GM23338 (cell line): ENCODE measurements around the gene MRPL27. TPM values are rescaled to one million over a fixed set of nuclear protein-coding genes. Genes with fewer than 3 reads are reported as not detected.

Experiments used
- ATAC-seq: fragments of 200-7000 bp; cut with Tn5 transposase; 3 replicates; pipeline ENCODE4 v1.9.1; 2020
- DNase-seq: peaks from one replicate; pipeline ENCODE4 v3.0.0-alpha.2; 2015; ENCODE audit warnings: low spot score
- H2AFZ ChIP-seq: fragments of 200-600 bp; sonication (generic); 2 replicates; pipeline ENCODE4 v1.8.0; 2016; ENCODE audit warnings: antibody characterized with exemption, mild to moderate bottlenecking, moderate library complexity
- H3F3A ChIP-seq: fragments of 200-600 bp; sonication (generic); replicated peaks from 2 replicates; pipeline ENCODE4 v1.8.0; 2017; ENCODE audit warnings: antibody characterized with exemption, mixed run types, low read depth
- H3K27ac ChIP-seq: fragments of 200-600 bp; sonication (generic); 2 replicates; pipeline ENCODE4 v1.6.1; 2016; ENCODE audit warnings: low read depth
- H3K27me3 ChIP-seq: fragments of 200-600 bp; sonication (generic); 2 replicates; pipeline ENCODE4 v1.8.0; 2016; ENCODE audit warnings: mild to moderate bottlenecking, mixed run types, moderate library complexity; ENCODE audit not compliant: insufficient read depth
- H3K36me3 ChIP-seq: fragments of 200-600 bp; sonication (generic); 2 replicates; pipeline ENCODE4 v1.8.0; 2016; ENCODE audit warnings: mild to moderate bottlenecking; ENCODE audit not compliant: insufficient read depth
- H3K4me1 ChIP-seq: fragments of 200-600 bp; sonication (generic); 2 replicates; pipeline ENCODE4 v1.8.0; 2016; ENCODE audit warnings: mild to moderate bottlenecking, moderate library complexity; ENCODE audit not compliant: insufficient read depth
- H3K4me2 ChIP-seq: fragments of 200-600 bp; sonication (generic); 2 replicates; pipeline ENCODE4 v1.7.1; 2017; ENCODE audit warnings: mixed run types
- H3K4me3 ChIP-seq: fragments of 200-600 bp; sonication (generic); 2 replicates; pipeline ENCODE4 v1.6.1; 2016; ENCODE audit warnings: mixed run types
- H3K79me2 ChIP-seq: fragments of 200-600 bp; sonication (generic); replicated peaks from 2 replicates; pipeline ENCODE4 v1.8.0; 2017; ENCODE audit warnings: mild to moderate bottlenecking; ENCODE audit not compliant: insufficient read depth
- H3K9me2 ChIP-seq: fragments of 200-600 bp; sonication (generic); 2 replicates; pipeline ENCODE4 v1.8.0; 2017; ENCODE audit not compliant: insufficient read depth
- H4K20me1 ChIP-seq: fragments of 200-600 bp; sonication (generic); replicated peaks from 2 replicates; pipeline ENCODE4 v1.8.0; 2017; ENCODE audit warnings: mild to moderate bottlenecking; ENCODE audit not compliant: insufficient read depth
- H3K27ac Mint-ChIP-seq: 2 replicates; pipeline ENCODE4 v1.8.0; 2020; ENCODE audit warnings: inconsistent platforms, mild to moderate bottlenecking, moderate library complexity, mixed read lengths
- H3K27me3 Mint-ChIP-seq: 3 replicates; pipeline ENCODE4 v1.8.0; 2022; ENCODE audit warnings: low read depth, mild to moderate bottlenecking, moderate library complexity, mixed read lengths, inconsistent platforms; ENCODE audit not compliant: insufficient read depth, poor library complexity
- H3K36me3 Mint-ChIP-seq: 3 replicates; pipeline ENCODE4 v1.8.0; 2021; ENCODE audit warnings: low read depth, mild to moderate bottlenecking, inconsistent platforms, moderate library complexity, mixed read lengths
- H3K4me1 Mint-ChIP-seq: 3 replicates; pipeline ENCODE4 v1.8.0; 2020; ENCODE audit warnings: mild to moderate bottlenecking, inconsistent platforms, mixed read lengths
- H3K4me3 Mint-ChIP-seq: 3 replicates; pipeline ENCODE4 v1.8.0; 2021; ENCODE audit warnings: moderate library complexity, mild to moderate bottlenecking, inconsistent platforms, mixed read lengths
- H3K9me3 Mint-ChIP-seq: 3 replicates; pipeline ENCODE4 v1.8.0; 2020; ENCODE audit warnings: moderate library complexity, mild to moderate bottlenecking, inconsistent platforms, mixed read lengths
- CREB1 ChIP-seq: fragments of 250-450 bp; sonication (Bioruptor Pico); IDR thresholded peaks from 2 replicates; pipeline ENCODE4 v1.5.0; 2020; ENCODE audit warnings: low read depth, mild to moderate bottlenecking, moderate library complexity
- CTCF ChIP-seq, 2 experiments: fragments of 200-600 bp in 1 of 2; sonication (generic) in 1 of 2; conservative IDR thresholded peaks; 2 replicates each; pipeline versions ENCODE4 v1.5.1 to v1.6.1; 2016 to 2017; ENCODE audit warnings: antibody characterized with exemption in 2 of 2, low read depth in 2 of 2, mild to moderate bottlenecking in 2 of 2, moderate library complexity in 1 of 2
- EZH2 ChIP-seq: fragments of 200-600 bp; sonication (generic); IDR thresholded peaks from one replicate; pipeline ENCODE4 v1.8.0; 2017; ENCODE audit warnings: antibody characterized with exemption, mild to moderate bottlenecking, low read depth; ENCODE audit not compliant: unreplicated experiment
- EZH2phosphoT487 ChIP-seq: fragments of 200-600 bp; sonication (generic); IDR thresholded peaks from one replicate; pipeline ENCODE4 v1.8.1; 2018; ENCODE audit warnings: antibody characterized with exemption; ENCODE audit not compliant: unreplicated experiment
- JUNB ChIP-seq: IDR thresholded peaks from one replicate; pipeline ENCODE4 v1.6.1; 2016; ENCODE audit warnings: antibody characterized with exemption; ENCODE audit not compliant: unreplicated experiment
- NANOG ChIP-seq: IDR thresholded peaks from 2 replicates; pipeline ENCODE4 v1.6.1; 2016; ENCODE audit warnings: antibody characterized with exemption, borderline replicate concordance
- POLR2AphosphoS5 ChIP-seq: IDR thresholded peaks from 2 replicates; pipeline ENCODE4 v1.6.1; 2016; ENCODE audit warnings: antibody characterized with exemption, low read depth
- STAT1 ChIP-seq: IDR thresholded peaks from one replicate; pipeline ENCODE4 v1.6.1; 2016; ENCODE audit warnings: antibody characterized with exemption; ENCODE audit not compliant: unreplicated experiment
- ZNF114 ChIP-seq: fragments of 250-450 bp; sonication (Bioruptor Pico); IDR thresholded peaks from 2 replicates; pipeline ENCODE4 v1.5.0; 2020; ENCODE audit warnings: mild to moderate bottlenecking, moderate library complexity
- ZNF331 ChIP-seq: fragments of 250-450 bp; sonication (Bioruptor Pico); IDR thresholded peaks from 2 replicates; pipeline ENCODE4 v1.5.0; 2020; ENCODE audit warnings: low read depth, mild to moderate bottlenecking, moderate library complexity
- ZNF462 ChIP-seq: fragments of 250-450 bp; sonication (Bioruptor Pico); IDR thresholded peaks from 2 replicates; pipeline ENCODE4 v1.5.0; 2020; ENCODE audit warnings: mild to moderate bottlenecking, moderate library complexity
- polyA plus RNA-seq: library from polyadenylated mRNA; unstranded; fragments of >200 nt; fragmentation: Nextera tagmentation; extraction: Ambion mirVana; gene quantifications from 2 replicates; pipeline ENCODE4 v1.2.1, GENCODE V29; 2016
- total RNA-seq: library from RNA; depleted of rRNA; stranded (reverse); fragments of >200 nt; shearing (Covaris generic); gene quantifications from 2 replicates; pipeline ENCODE4 v1.2.3, GENCODE V29; 2014
- TF ChIP-seq, protein P1 (sequence below): IDR thresholded peaks from 2 replicates; pipeline ENCODE4 v1.6.1; 2016; ENCODE audit warnings: antibody characterized with exemption
- TF ChIP-seq, protein P2 (sequence below): IDR thresholded peaks from one replicate; pipeline ENCODE4 v1.6.1; 2018; ENCODE audit warnings: antibody characterized with exemption; ENCODE audit not compliant: unreplicated experiment

Gene MRPL27
- total and polyA plus RNA-seq, 2 experiments from 2014 or later, result 74.3 to 227 TPM

GRCh38 chr17:50396261-50397110, 23.5 kb upstream of the MRPL27 start:
- ATAC-seq (peak; percentile 38), DNase-seq (peak; percentile 19)
- Histone ChIP-seq H3K4me1 (peaks cover 4% of the 10 kb centered on the region; the same call in 1 of the 2 replicates), H2AFZ (peak overlapping the region; percentile 74; the same call in 1 of the 2 replicates), H3K79me2 (peaks cover 25% of the 10 kb centered on the region), H3K4me2 (peak overlapping the region; percentile 98), H4K20me1 (peaks cover 27% of the 10 kb centered on the region), H3K27me3 (no peaks in the 10 kb centered on the region), H3F3A (no peaks in the 10 kb centered on the region), H3K36me3 (peaks cover 26% of the 10 kb centered on the region), H3K9me2 (no peaks in the 10 kb centered on the region), H3K27ac (no peak overlapping the region), H3K4me3 (peak overlapping the region; percentile 98)
- Mint-ChIP-seq H3K9me3 (peaks cover 16% of the 10 kb centered on the region; the same call in 1 of the 3 replicates), H3K36me3 (peaks cover 37% of the 10 kb centered on the region), H3K4me3 (peak overlapping the region; percentile 87), H3K27me3 (peaks cover 6% of the 10 kb centered on the region), H3K27ac (no peak overlapping the region), H3K4me1 (peaks cover 10% of the 10 kb centered on the region)
- TF ChIP-seq POLR2AphosphoS5, result no peak
- TF ChIP-seq CREB1 (CRISPR knock-in tag), result no peak
- no peak for TF ChIP-seq ZNF114
- TF ChIP-seq ZNF331 (CRISPR knock-in tag), result no peak
- no peak for TF ChIP-seq CTCF (conservative IDR thresholded peaks at IDR 0.05; ENCODE audit: low read depth in 2 of 2)
- no peak for TF ChIP-seq EZH2phosphoT487
- no peak for TF ChIP-seq NANOG
- TF ChIP-seq STAT1, result no peak
- TF ChIP-seq, protein P1, sequence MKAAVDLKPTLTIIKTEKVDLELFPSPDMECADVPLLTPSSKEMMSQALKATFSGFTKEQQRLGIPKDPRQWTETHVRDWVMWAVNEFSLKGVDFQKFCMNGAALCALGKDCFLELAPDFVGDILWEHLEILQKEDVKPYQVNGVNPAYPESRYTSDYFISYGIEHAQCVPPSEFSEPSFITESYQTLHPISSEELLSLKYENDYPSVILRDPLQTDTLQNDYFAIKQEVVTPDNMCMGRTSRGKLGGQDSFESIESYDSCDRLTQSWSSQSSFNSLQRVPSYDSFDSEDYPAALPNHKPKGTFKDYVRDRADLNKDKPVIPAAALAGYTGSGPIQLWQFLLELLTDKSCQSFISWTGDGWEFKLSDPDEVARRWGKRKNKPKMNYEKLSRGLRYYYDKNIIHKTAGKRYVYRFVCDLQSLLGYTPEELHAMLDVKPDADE, result no peak
- no peak for TF ChIP-seq ZNF462 (CRISPR knock-in tag)
- TF ChIP-seq JUNB, result no peak
- no peak for TF ChIP-seq EZH2
- TF ChIP-seq, protein P2, sequence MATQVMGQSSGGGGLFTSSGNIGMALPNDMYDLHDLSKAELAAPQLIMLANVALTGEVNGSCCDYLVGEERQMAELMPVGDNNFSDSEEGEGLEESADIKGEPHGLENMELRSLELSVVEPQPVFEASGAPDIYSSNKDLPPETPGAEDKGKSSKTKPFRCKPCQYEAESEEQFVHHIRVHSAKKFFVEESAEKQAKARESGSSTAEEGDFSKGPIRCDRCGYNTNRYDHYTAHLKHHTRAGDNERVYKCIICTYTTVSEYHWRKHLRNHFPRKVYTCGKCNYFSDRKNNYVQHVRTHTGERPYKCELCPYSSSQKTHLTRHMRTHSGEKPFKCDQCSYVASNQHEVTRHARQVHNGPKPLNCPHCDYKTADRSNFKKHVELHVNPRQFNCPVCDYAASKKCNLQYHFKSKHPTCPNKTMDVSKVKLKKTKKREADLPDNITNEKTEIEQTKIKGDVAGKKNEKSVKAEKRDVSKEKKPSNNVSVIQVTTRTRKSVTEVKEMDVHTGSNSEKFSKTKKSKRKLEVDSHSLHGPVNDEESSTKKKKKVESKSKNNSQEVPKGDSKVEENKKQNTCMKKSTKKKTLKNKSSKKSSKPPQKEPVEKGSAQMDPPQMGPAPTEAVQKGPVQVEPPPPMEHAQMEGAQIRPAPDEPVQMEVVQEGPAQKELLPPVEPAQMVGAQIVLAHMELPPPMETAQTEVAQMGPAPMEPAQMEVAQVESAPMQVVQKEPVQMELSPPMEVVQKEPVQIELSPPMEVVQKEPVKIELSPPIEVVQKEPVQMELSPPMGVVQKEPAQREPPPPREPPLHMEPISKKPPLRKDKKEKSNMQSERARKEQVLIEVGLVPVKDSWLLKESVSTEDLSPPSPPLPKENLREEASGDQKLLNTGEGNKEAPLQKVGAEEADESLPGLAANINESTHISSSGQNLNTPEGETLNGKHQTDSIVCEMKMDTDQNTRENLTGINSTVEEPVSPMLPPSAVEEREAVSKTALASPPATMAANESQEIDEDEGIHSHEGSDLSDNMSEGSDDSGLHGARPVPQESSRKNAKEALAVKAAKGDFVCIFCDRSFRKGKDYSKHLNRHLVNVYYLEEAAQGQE, result no peak
